ENCODE results near the gene TMEM184C.
A peak's percentile ranks its signal among the peaks of the same experiment; 100 is the strongest.

Gene TMEM184C

GRCh38 chr4:147651563-147651962 is 34.4 kb downstream of the TMEM184C start:
- TF ChIP-seq CTCF (conservative IDR thresholded peaks at IDR 0.05) (no peak), ZFX (IDR thresholded peaks at IDR 0.05) (no peak)
- H3K27ac ChIP-seq = no peak overlapping the region

GRCh38 chr4:147655639-147656038 is 38.4 kb downstream of the TMEM184C start:
- TF ChIP-seq CTCF (conservative IDR thresholded peaks at IDR 0.05) = no peak
- TF ChIP-seq ZFX (IDR thresholded peaks at IDR 0.05) = no peak

GRCh38 chr4:147658501-147658900 is 41.3 kb downstream of the TMEM184C start:
- TF ChIP-seq CTCF (conservative IDR thresholded peaks at IDR 0.05) = no peak
- TF ChIP-seq ZFX (IDR thresholded peaks at IDR 0.05) = no peak
- no peak overlapping the region for H3K27ac ChIP-seq

More at GRCh38 chr4:147655639-147656038, 38.4 kb downstream of the TMEM184C start:
- no peak overlapping the region for H3K27ac ChIP-seq

GRCh38 chr4:147674073-147674472 is 56.9 kb downstream of the TMEM184C start:
- H3K27ac ChIP-seq = no peak overlapping the region
- no peak for TF ChIP-seq CTCF (conservative IDR thresholded peaks at IDR 0.05)
- TF ChIP-seq ZFX (IDR thresholded peaks at IDR 0.05) = no peak

- no peak for TF ChIP-seq ZFX (IDR thresholded peaks at IDR 0.05)
- TF ChIP-seq CTCF (conservative IDR thresholded peaks at IDR 0.05) = no peak
These were observed 57.3 kb downstream of the TMEM184C start for GRCh38 chr4:147674496-147674895.

GRCh38 chr4:147678106-147678505 is 60.9 kb downstream of the TMEM184C start:
- no peak for TF ChIP-seq ZFX (IDR thresholded peaks at IDR 0.05)
- TF ChIP-seq CTCF (conservative IDR thresholded peaks at IDR 0.05) = no peak
- H3K27ac ChIP-seq = no peak overlapping the region

More at GRCh38 chr4:147674496-147674895, 57.3 kb downstream of the TMEM184C start:
- H3K27ac ChIP-seq = no peak overlapping the region

- TF ChIP-seq CTCF (conservative IDR thresholded peaks at IDR 0.05) (peak; percentile 40), ZFX (IDR thresholded peaks at IDR 0.05) (no peak)
- no peak overlapping the region for H3K27ac ChIP-seq
These were observed 61.8 kb downstream of the TMEM184C start for GRCh38 chr4:147678796-147679549.

All from C4-2B (cell line).